ENCODE results near the gene UBALD1. TPM values are rescaled to one million over a fixed set of nuclear protein-coding genes. Genes with fewer than 3 reads are reported as not detected.

Gene UBALD1
- total RNA-seq, 1 donor from 2014 or later, result 1.7 TPM

GRCh38 chr16:4646773-4647643 is 32.3 kb upstream of the UBALD1 start:
- DNase-seq, result no peak

DNA sequence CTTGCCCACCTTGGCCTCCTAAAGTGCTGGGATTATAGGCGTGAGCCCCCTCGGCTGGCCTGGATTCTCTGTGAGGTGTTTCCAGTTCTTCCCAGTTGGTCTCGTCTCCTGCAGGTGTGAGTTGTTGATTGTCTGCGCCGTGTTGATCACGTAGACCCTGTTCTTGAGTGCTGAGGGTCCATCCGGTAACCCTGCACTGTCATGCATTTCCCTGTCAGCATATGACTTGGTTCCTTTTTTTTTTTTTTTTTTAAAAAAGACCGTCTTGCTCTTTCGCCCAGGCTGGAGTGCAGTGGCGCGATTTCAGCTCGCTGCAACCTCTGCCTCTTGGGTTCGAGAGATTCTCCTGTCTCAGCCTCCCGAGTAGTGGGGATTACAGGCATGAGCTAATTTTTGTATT is 27.2 kb upstream of the UBALD1 start:
- DNase-seq, result no peak

DNA sequence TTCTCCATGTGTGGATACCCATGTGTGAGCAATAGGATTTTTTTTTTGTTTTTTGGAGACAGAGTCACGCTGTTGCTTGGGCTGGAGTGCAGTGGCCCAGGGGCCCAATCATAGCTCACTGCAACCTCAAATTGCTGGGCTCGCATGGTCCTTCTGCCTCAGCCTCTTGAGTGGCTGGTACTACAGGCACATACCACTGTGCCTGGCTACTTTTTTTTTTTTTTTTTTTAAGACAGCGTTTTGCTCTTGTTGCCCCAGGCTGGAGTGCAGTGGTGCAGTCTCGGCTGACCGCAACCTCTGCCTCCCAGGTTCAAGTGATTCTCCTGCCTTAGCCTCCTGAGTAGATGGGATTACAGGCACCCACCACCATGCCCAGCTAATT is 26.6 kb upstream of the UBALD1 start:
- DNase-seq, result no peak

GRCh38 chr16:4640572-4641305 is 26.1 kb upstream of the UBALD1 start:
- DNase-seq, result no peak

DNA sequence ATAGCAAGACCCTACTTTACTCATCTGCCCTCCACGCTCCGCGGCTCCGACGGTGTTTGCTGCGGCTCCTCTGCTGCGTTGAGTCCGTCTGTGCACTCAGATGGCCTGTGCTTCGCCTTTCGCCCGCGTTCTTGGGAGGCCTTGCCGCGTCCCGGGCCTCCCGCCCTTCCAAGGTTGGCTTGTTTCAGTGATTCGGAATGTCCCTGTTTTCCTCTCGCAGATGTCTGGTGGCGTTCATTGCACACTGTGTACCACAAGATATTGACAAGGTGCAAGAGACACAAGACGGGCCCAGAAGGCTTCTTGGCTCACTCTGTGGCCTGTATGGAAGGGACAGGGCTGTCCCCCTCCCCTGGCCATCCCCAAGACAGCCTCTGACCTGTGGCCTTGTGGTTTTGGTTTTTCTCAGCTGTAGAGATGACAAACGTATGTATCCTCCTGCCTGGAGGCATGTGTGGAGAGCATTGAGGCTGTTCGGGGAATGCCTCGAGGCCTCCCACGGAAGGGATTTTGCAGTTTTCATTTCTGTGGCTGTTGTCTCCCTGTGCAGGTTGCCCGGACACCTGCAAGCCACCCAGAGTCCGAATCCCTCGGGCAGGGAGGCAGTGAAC is 25.3 kb upstream of the UBALD1 start:
- no peak for DNase-seq

DNA sequence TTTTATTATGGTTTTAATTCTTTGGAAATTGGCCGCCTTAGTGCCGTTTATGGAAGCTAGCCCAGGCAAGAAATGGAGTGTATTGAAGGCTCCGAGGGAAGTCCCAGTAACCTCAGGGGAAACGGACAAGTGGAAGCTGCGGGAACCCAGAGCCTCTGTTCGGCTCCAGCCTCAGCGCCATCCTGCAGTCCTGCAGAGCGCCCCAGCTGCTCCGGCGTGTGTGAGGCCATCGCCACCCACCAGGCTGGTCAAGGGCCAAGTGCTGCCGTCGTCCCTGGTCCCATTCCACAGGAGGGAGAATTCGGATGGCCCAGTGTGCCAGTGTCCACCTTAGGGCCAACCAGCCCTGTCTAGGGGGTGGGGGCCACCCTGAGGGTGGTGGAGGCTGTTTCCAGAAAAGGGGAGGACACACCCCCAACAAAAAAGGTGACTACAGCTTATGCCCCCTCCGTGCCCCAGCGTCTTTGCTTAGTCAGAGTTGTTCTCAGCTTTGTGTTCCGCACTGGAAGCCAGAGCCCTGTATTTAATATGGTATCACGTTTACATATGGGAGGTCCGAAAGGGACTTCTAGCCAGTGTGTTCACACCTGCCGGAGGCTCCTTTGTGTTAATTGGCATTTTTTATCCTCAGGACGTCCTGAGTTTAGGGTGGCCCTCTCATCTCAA is 22.9 kb upstream of the UBALD1 start:
- no peak for DNase-seq

- DNase-seq, result no peak
Measured at GRCh38 chr16:4636196-4636595, 21.5 kb upstream of the UBALD1 start.

DNA sequence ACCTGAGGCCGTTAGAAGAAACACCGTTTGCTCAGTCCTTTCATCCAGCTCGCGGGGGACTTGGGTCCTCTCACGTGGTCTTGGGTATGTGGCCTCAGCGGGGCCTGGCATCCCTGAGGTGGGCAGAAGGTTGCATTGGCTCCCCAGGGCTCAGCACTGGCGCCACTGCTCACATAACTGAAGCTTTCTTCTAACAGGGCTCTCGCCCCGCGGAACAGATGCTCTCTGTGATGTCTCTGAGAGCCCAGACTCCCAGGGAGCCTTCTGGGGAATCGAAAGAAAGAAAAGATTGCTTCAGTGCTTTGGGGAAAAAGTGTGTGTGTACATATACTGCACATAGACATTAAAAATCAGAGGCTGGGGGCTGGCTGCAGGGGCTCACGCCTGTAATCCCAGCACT is 20.1 kb upstream of the UBALD1 start:
- DNase-seq, result no peak

DNA sequence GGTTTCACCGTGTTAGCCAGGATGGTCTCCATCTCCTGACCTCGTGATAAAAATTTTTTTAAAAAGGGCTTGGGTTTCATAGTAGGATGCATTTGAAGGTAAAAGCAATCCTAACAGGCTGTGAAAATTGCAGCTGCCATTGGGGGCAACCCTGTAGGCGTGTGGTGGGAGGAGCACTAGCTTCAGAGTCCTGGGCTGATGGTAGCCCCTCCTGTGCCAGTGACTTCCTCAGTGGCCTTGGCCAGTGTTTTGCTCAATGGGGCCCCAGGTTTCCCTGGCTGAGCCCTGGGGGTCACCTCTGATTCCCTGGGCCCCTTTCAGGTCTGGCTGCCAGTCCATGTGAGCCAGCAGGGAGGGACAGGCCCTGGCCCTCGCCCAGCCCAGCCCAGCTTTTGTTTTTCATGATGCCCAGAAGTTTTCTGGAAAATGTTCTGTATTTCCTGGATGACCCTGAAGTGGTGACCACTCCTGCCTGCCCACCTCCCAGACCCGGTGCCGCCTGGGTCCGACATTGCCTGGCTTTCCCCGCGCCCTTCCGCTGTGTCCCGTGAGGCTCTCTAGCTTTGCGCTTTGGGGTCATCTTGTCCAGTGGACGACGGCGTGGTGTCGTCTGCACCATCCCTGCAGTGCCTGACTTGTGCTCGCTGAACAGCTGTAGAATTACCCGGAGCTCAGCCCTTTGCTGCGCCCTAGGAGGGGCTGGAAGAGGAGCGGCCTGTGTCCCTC is 19.4 kb upstream of the UBALD1 start:
- no peak for DNase-seq

- DNase-seq, result no peak
Measured at GRCh38 chr16:4631444-4631843, 16.8 kb upstream of the UBALD1 start.

DNA sequence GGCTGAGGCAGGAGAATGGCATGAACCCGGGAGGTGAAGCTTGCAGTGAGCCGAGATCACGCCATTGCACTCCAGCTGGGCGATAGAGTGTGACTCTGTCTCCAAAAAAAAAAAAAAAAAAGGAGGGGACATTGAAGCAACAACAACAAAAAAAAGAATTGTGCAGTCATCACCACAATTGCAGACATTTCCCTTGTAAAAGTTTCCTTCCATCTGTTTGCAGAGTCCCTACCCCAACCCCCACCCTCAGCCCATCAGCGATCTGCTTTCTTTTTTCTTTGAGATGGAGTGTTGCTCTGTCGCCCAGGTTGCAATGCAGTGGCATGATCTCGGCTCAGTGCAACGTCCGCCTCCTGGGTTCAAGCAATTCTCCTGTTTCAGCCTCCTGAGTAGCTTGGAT is 13.6 kb upstream of the UBALD1 start:
- no peak for DNase-seq

DNA sequence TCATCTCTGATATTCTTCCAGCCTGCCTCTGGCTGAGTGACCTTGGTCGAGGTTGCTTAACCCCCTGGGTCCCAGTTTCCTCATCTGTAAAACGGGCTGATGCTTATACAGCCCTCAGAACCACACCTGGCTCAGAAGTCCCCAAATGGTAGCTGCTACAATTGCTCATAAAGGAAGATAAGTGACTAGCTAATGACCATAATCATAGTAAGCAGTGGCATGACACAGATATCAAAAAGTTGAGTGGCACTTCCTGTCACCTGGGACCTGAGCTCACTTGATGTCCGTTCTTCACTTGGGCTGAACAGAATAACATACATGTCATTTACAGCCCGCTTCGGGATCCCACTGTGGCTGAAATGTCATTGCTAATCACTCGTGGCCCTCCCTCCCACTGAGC is 11.7 kb upstream of the UBALD1 start:
- DNase-seq, result no peak

- no peak for DNase-seq
Measured at GRCh38 chr16:4625560-4626159, 11.0 kb upstream of the UBALD1 start.

DNA sequence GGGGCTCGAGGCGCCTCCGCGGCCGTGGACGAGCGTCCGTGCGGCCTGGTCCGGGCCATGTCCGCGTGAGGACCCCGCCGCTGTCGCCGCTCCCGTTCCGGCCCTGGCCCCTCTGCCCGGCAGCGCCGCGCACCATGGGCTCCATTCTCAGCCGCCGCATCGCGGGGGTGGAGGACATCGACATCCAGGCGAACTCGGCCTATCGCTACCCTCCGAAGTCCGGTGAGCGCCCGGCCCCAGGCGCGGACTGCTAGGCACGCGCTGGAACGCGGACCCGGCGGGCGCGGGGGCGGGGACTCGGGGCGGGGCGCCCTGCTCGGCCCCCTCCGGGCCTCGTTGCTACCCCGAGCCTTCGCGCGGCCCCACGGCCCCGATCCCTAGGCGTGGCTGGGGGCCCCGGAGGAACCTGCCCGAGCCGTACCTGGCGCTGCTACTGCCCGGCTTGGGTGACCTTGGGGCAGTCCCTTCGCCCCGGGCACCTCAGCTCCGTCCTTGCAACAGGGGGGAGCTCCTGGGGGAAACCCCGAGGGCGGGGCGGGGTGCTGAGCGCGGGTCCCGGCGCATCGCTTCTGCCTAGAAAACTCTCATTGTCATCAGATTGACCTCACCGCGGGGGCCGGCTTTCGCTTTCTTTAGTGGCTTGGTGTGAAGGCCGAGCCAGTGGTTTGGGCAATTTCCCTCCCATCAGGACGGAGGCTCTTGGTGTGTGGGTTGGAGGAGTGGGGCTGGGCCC is 10.3 kb upstream of the UBALD1 start:
- DNase-seq, result peak; percentile 47

DNA sequence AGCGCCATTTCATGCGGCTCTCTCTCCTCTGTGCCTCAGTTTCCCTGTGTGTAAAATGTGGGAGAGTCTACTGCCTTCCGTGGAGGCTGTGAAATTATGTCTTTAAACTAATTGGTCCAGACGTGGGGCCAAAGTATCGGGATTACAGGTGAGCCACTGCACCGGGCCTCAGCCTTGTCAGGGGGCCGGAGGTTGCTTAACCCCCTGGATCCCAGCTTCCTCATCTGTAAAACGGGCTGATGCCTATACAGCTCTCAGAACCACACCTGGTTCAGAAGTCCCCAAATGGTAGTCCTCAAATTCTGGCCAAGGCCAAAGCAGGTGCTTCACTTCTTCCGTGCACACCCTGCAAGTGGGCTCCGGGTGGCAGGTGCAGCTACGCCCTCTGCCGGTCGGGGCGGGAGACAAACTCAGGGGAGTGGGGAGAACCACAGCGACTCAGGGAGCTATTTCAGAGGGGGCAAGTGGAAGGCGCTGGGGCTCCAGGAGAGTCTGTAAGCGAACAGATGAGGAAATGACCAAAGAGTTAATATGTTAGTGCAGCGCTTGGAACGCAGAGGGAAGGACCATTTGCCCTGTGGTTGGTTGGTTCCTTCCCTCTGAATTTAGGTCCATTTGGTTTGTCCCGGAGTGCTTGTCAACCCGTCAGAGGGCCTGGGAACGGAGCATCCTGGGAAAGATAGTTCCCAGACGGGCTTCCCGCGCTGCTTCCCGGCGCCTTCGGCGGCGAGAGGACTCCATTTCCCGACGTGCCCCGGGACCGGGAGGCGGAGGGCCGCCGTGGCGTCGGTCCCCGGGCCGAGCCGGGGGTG is 9.5 kb upstream of the UBALD1 start, which contains the start of gene MGRN1:
Gene MGRN1 (plus strand): TSS at position 812 of the 812 bp plus-strand sequence. CDS start 135 bp downstream, outside the sequence.
- peak; percentile 97 for DNase-seq

DNA sequence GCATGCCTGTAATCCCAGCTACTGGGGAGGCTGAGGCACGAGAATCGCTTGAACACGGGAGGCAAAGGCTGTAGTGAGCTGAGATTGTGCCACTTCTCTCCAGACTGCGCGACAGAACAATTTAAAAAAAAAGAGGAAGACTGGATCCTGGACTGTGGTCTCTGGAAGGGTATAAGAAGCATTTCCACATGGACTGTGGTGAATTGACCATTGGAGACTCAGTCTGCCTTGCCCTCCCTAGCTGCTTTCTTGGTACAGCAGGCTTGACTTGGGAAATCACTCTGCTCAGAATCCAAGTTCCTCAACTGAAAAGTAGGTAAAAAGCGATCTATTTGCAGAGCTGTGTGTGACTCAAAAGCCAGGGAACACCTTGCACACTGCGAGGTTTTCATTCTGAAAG is 8.9 kb upstream of the UBALD1 start:
- DNase-seq, result no peak

DNA sequence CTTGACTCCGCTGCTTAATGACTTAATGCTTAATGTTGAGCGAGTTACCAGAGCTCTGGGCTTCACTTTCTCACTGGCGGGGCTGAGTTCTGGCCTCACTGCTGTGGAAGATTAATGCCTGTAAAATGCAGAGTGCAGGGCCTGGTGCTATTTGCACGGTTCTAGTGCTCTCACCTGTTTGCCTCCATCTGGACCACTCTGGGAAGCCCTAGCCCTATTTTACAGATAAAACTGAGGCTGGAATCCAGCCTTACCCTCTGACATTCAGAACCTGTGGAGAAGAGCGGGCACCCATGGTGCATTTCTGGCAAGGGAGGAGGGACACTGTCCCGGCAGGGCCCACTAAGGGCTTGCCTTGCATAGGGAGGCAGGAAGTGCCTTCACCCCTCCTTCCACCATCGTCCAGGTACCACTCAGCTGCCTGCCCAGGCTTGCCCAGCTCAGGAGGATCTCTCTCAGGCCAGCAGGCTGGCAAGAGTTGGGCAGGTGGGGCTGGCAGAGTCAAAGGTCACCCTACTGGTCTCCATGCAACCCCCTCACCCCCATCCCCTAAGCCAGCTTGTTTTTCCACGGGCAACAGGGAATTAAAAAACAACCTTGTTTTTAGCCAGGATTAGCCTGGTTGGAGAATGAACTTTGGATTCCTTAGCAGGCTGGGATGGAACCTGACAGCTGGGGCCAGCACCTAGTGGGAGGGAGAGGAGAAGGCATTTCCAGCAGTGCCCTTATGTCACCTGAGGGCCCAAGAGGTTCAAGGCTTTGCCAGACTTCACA is 4.1 kb upstream of the UBALD1 start:
- DNase-seq, result no peak

DNA sequence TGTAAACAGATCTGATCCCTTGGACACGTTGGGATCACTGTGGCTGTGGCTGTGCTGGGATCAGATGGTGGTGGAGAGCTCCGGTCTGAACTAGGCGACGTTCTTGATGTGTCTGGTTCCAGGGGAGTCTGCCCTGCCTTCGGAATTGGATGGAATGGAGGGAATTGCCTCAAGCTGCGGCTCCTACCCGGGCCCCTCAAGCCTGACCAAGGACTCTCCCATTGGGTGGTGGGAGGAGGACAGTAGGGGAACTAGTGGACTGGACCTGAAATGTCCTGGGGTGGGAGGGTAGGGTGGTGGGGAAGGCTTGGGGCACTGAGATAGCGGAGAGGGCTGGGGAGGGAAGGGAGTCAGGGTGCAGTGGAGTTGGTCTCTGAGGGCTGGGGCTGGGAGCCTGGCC is 3.2 kb upstream of the UBALD1 start:
- no peak for DNase-seq

All from occipital lobe (tissue), 2 donors.